H1 (cell line): ENCODE results near the gene POLR1C. TPM values are rescaled to one million over a fixed set of nuclear protein-coding genes. Genes with fewer than 3 reads are reported as not detected.

Experiments
- BCL11A ChIP-seq, 2 experiments: IDR thresholded peaks; one replicate each; pipeline ENCODE4 v1.6.1; 2011; ENCODE audit warnings: low read depth in 2 of 2, low read length in 2 of 2, mild to moderate bottlenecking in 2 of 2
- BRCA1 ChIP-seq: IDR thresholded peaks from 2 replicates; pipeline ENCODE4 v1.6.1; 2012; ENCODE audit warnings: low read depth, low read length, improper control_type of control experiment
- CEBPB ChIP-seq: IDR thresholded peaks from 2 replicates; pipeline ENCODE4 v1.6.1; 2012; ENCODE audit warnings: low read depth, low read length
- CHD2 ChIP-seq: IDR thresholded peaks from 2 replicates; pipeline ENCODE4 v1.6.1; 2012; ENCODE audit warnings: low read length, improper control_type of control experiment
- EGR1 ChIP-seq: IDR thresholded peaks from 2 replicates; pipeline ENCODE4 v1.6.1; 2011; ENCODE audit warnings: low read depth, low read length, borderline replicate concordance
- EP300 ChIP-seq, 2 experiments: IDR thresholded peaks; 1 replicate in 1 of 2; 2 replicates in 1 of 2; pipeline ENCODE4 v1.6.1; 2011 to 2012; ENCODE audit warnings: low read depth in 2 of 2, low read length in 2 of 2, mild to moderate bottlenecking in 2 of 2, borderline replicate concordance in 1 of 2, inconsistent platforms in 1 of 2, moderate library complexity in 1 of 2
- KDM1A ChIP-seq: fragments of 200-600, 300-600 bp; sonication (generic); IDR thresholded peaks from 2 replicates; pipeline ENCODE4 v1.7.1; 2016; ENCODE audit warnings: mild to moderate bottlenecking, low read length, borderline replicate concordance
- KDM4A ChIP-seq: IDR thresholded peaks from one replicate; pipeline ENCODE4 v1.7.1; 2012; ENCODE audit warnings: low read depth, mild to moderate bottlenecking, moderate library complexity, low read length, inconsistent platforms; ENCODE audit not compliant: severe bottlenecking
- NRF1 ChIP-seq: IDR thresholded peaks from 2 replicates; pipeline ENCODE4 v1.6.1; 2011; ENCODE audit warnings: mild to moderate bottlenecking, low read depth, low read length, improper control_type of control experiment
- POLR2AphosphoS5 ChIP-seq: IDR thresholded peaks from 2 replicates; pipeline ENCODE4 v1.6.1; 2011; ENCODE audit warnings: low read depth, low read length
- RNF2 ChIP-seq: fragments of 200-900, 300-1000 bp; sonication (generic); IDR thresholded peaks from 2 replicates; pipeline ENCODE4 v1.7.1; 2016; ENCODE audit warnings: borderline replicate concordance, low read depth, mild to moderate bottlenecking, antibody characterized with exemption, low read length; ENCODE audit not compliant: poor library complexity, severe bottlenecking; ENCODE audit errors: missing control alignments
- SIN3A ChIP-seq, 2 experiments: IDR thresholded peaks in 1 of 2; conservative IDR thresholded peaks in 1 of 2; 2 replicates each; pipeline ENCODE4 v1.6.1; 2011 to 2012; ENCODE audit warnings: low read length in 2 of 2, improper control_type of control experiment in 1 of 2, low read depth in 1 of 2, mild to moderate bottlenecking in 1 of 2
- SP2 ChIP-seq: IDR thresholded peaks from 2 replicates; pipeline ENCODE4 v1.6.1; 2012; ENCODE audit warnings: mild to moderate bottlenecking, low read length, inconsistent platforms
- SRF ChIP-seq: IDR thresholded peaks from 2 replicates; pipeline ENCODE4 v1.6.1; 2011; ENCODE audit warnings: mild to moderate bottlenecking, low read depth, low read length, moderate library complexity
- TAF1 ChIP-seq: IDR thresholded peaks from 2 replicates; pipeline ENCODE4 v1.6.1; 2011; ENCODE audit warnings: mild to moderate bottlenecking, low read depth, low read length
- TAF7 ChIP-seq: optimal IDR thresholded peaks from 2 replicates; pipeline ENCODE3; 2011; ENCODE audit warnings: low read depth, mild to moderate bottlenecking, inconsistent platforms, low read length, moderate library complexity, borderline replicate concordance
- YY1 ChIP-seq: IDR thresholded peaks from 2 replicates; pipeline ENCODE4 v1.6.1; 2011; ENCODE audit warnings: low read depth, mild to moderate bottlenecking, low read length
- ZNF274 ChIP-seq: IDR thresholded peaks from 2 replicates; pipeline ENCODE4 v1.7.0; 2012; ENCODE audit warnings: low read length, borderline replicate concordance; ENCODE audit errors: extremely low read depth
- polyA plus RNA-seq, 7 experiments: library from polyadenylated mRNA; depleted of rRNA in 3 of 7; stranded (reverse) in 5 of 7; unstranded in 2 of 7; fragments of >200 nt in 5 of 7; fragments of 200-250 nt in 2 of 7; gene quantifications; 1 replicate in 5 of 7; 2 replicates in 1 of 7; 4 replicates in 1 of 7; pipeline versions ENCODE4 v1.2.1 to v1.2.3, GENCODE V29; 2011 to 2013; ENCODE audit warnings: missing spikeins in 2 of 7, mixed read lengths in 2 of 7
- total RNA-seq: library from RNA; stranded (reverse); fragmentation: NEBNext Ultra II Directional; extraction: Animal tissue kit (Norgen Biotek cat#: 25700); gene quantifications from 2 replicates; pipeline ENCODE4 v1.2.1, GENCODE V29; 2021
- TF ChIP-seq, protein P1 (sequence below): IDR thresholded peaks from 2 replicates; pipeline ENCODE4 v1.6.1; 2012; ENCODE audit warnings: inconsistent platforms
- TF ChIP-seq, protein P2 (sequence below), 3 experiments: IDR thresholded peaks; 1 replicate in 2 of 3; 2 replicates in 1 of 3; pipeline versions ENCODE4 v1.5.1 to v1.6.1; 2011; ENCODE audit warnings: low read length in 3 of 3, mild to moderate bottlenecking in 3 of 3, inconsistent platforms in 2 of 3, low read depth in 1 of 3, moderate library complexity in 1 of 3; ENCODE audit not compliant: insufficient read depth in 1 of 3; ENCODE audit errors: control extremely low read depth in 1 of 3

POLR1C gene
- total and polyA plus RNA-seq, 2 of the 8 experiments (the other 6 are each of a cell fraction or from before 2014, with no cell fraction given), result 42.9 to 49.6 TPM

DNA sequence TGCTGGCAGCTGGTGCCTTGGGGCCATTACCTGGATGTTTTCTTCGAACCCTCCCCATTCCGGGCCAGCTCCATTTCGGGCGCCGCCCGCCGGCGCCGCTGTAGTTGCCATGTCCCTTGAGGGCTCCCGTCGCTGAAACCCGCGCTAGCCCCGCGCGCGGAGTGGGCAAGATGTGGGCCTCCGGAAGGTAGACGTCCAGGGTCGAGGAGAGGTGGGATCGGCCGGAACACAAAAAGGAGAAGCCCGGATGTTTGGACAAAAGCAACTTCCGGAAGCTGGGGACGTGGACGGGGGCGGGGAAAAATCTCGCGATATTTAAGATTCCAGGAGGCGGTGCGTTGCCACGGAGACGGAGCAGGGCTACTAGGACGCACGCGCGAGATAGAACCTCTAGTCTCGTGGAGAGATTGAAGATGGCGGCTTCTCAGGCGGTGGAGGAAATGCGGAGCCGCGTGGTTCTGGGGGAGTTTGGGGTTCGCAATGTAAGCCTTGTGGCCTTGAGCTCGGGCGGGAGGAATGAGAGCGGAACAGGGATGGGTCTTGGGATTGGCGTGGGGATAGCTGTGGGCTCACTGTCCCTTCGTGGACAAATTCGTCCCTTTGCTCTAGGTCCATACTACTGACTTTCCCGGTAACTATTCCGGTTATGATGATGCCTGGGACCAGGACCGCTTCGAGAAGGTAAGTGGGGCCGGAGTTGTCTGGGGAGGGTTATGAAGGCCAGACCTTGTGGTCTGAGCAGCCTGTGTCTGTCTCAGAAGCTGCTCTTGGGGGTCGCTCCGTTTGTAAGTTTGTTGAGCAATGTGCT is at the start of gene POLR1C, which contains the start of gene YIPF3 (continued):
- peak; percentile 88 for TF ChIP-seq POLR2AphosphoS5
- no peak for TF ChIP-seq ZNF274
- peak; percentile 86 for TF ChIP-seq BRCA1
- peak; percentile 96 for TF ChIP-seq CHD2
- TF ChIP-seq SIN3A (conservative IDR thresholded peaks at IDR 0.05 in 1 of 2, IDR thresholded peaks at IDR 0.05 in 1 of 2; ENCODE audit: low read depth in 1 of 2, low read length in 2 of 2), result peak; percentile 59 to 96; a peak in 3 of 4 replicates
- TF ChIP-seq, protein P1, sequence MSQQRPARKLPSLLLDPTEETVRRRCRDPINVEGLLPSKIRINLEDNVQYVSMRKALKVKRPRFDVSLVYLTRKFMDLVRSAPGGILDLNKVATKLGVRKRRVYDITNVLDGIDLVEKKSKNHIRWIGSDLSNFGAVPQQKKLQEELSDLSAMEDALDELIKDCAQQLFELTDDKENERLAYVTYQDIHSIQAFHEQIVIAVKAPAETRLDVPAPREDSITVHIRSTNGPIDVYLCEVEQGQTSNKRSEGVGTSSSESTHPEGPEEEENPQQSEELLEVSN, result no peak
- TF ChIP-seq BCL11A (IDR thresholded peaks at IDR 0.05; ENCODE audit: low read depth in 2 of 2, low read length in 2 of 2), result no peak
- TF ChIP-seq EGR1, result peak; percentile 91
- no peak for TF ChIP-seq RNF2
- peak; percentile 95 for TF ChIP-seq TAF1
- TF ChIP-seq CEBPB, result no peak
- TF ChIP-seq KDM4A, result peak; percentile 59
- TF ChIP-seq NRF1, result no peak; the same call in 1 of the 2 replicates
- peak; percentile 91; the same call in 1 of the 2 replicates for TF ChIP-seq YY1
- 0 out of 3 replicates have a peak, but pooled peaks of 1 of the 2 experiments have one; percentile 15 for TF ChIP-seq EP300 (IDR thresholded peaks at IDR 0.05; ENCODE audit: borderline replicate concordance in 1 of 2, low read depth in 2 of 2, low read length in 2 of 2)
- peak; percentile 63 for TF ChIP-seq TAF7
- TF ChIP-seq SP2, result no peak
- TF ChIP-seq, protein P2, sequence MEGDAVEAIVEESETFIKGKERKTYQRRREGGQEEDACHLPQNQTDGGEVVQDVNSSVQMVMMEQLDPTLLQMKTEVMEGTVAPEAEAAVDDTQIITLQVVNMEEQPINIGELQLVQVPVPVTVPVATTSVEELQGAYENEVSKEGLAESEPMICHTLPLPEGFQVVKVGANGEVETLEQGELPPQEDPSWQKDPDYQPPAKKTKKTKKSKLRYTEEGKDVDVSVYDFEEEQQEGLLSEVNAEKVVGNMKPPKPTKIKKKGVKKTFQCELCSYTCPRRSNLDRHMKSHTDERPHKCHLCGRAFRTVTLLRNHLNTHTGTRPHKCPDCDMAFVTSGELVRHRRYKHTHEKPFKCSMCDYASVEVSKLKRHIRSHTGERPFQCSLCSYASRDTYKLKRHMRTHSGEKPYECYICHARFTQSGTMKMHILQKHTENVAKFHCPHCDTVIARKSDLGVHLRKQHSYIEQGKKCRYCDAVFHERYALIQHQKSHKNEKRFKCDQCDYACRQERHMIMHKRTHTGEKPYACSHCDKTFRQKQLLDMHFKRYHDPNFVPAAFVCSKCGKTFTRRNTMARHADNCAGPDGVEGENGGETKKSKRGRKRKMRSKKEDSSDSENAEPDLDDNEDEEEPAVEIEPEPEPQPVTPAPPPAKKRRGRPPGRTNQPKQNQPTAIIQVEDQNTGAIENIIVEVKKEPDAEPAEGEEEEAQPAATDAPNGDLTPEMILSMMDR (IDR thresholded peaks at IDR 0.05; ENCODE audit: control extremely low read depth in 1 of 3, insufficient read depth in 1 of 3, low read depth in 1 of 3, low read length in 3 of 3), result no peak
- TF ChIP-seq SRF, result 0 out of 2 replicates have a peak, but pooled peaks have one; percentile 7
- TF ChIP-seq KDM1A, result no peak
